Ovary (tissue), 9 donors: ENCODE data around the gene HSCB. TPM values are rescaled to one million over a fixed set of nuclear protein-coding genes. Genes with fewer than 3 reads are reported as not detected.
A peak's percentile ranks its signal among the peaks of the same experiment; 100 is the strongest.

Experiments
- DNase-seq, 5 donors: peaks; one replicate each; pipeline ENCODE4 v3.0.0-alpha.2; 2019 to 2020
- H3K27ac ChIP-seq, 2 donors: fragments of 200-600 bp; one replicate each; pipeline versions ENCODE4 v1.5.1 to v1.8.0; 2019 to 2022
- H3K27me3 ChIP-seq: fragments of 200-600 bp; one replicate; pipeline ENCODE4 v1.8.0; 2022
- H3K36me3 ChIP-seq: fragments of 200-600 bp; sonication (generic); one replicate; pipeline ENCODE4 v1.5.1; 2019
- H3K4me1 ChIP-seq: one replicate; pipeline ENCODE4 v1.8.1; 2013; ENCODE audit warnings: mild to moderate bottlenecking, moderate library complexity; ENCODE audit not compliant: insufficient read depth
- H3K4me3 ChIP-seq: fragments of 200-600 bp; sonication (generic); one replicate; pipeline ENCODE4 v1.5.1; 2017
- H3K9me3 ChIP-seq, 2 donors: fragments of 200-600 bp in 1 of 2; sonication (generic) in 1 of 2; one replicate each; pipeline versions ENCODE4 v1.5.1 to v1.8.1; 2013 to 2019; ENCODE audit warnings: mild to moderate bottlenecking in 1 of 2, moderate library complexity in 1 of 2
- EP300 ChIP-seq: sonication (generic); formaldehyde crosslinking; IDR thresholded peaks from one replicate; pipeline ENCODE4 v1.6.1; 2017; ENCODE audit warnings: antibody characterized with exemption
- POLR2A ChIP-seq: fragments of 450-650 bp; IDR thresholded peaks from one replicate; pipeline ENCODE4 v1.6.1; 2017; ENCODE audit warnings: antibody characterized with exemption, mild to moderate bottlenecking, moderate library complexity
- WGBS, 3 donors: extraction: QIAGEN DNeasy Blood & Tissue Kit in 1 of 3; methylation state at CpG; one replicate each; pipeline versions ENCODE4 v1.1.5 to v1.1.7; 2013 to 2017; 5-methylcytosine and 5-hydroxymethylcytosine counted together
- intact Hi-C, 4 donors: fragments of 100-400 bp; cut with DNase I; formaldehyde crosslinking; loops; one replicate each; pipeline versions ENCODE4 v1.11.0 to v1.15.1; 2022 to 2023
- polyA plus RNA-seq, 2 donors: library from polyadenylated mRNA; stranded (reverse); fragments of 200-250 nt in 1 of 2; fragments of 350-450 nt in 1 of 2; fragmentation: Illumina TruSeq in 1 of 2; extraction: RNeasy Lipid Tissue Mini Kit (QIAGEN cat#74804) in 1 of 2; gene quantifications; one replicate each; pipeline ENCODE4 v1.2.3, GENCODE V29; 2013 to 2014
- total RNA-seq, 7 donors: library from RNA; depleted of rRNA in 2 of 7; stranded (reverse); fragments of >200 nt in 2 of 7; fragmentation: NEBNext Ultra II Directional in 3 of 7; extraction: Animal tissue kit (Norgen Biotek cat#: 25700) in 3 of 7; gene quantifications; one replicate each; pipeline versions ENCODE4 v1.1.0 to v1.2.4, GENCODE V29; 2016 to 2023
- TF ChIP-seq, protein P1 (sequence below), 3 donors: fragments of 450-650 bp in 2 of 3; fragments of 200-600 bp in 1 of 3; IDR thresholded peaks; one replicate each; pipeline versions ENCODE4 v1.5.1 to v1.8.0; 2016 to 2022; ENCODE audit warnings: antibody characterized with exemption in 3 of 3, mild to moderate bottlenecking in 1 of 3
- donor health status: DM: no; HTN: no; CAD: no; lungs with moderate emphysema.
- donor health status: DM: no; HTN: no; CAD: no.
- donor health status: Bipolar disorder and iron deficiency.
- donor health status: DM: yes; HTN: yes; CAD: no.
- donor health status: DM: no; HTN: no; CAD: no.
- donor health status: DM: yes; HTN: yes; CAD: no.

The HSCB gene
- total and polyA plus RNA-seq, 9 donors = 14.9 to 70.6 (median 18.3) TPM

DNA sequence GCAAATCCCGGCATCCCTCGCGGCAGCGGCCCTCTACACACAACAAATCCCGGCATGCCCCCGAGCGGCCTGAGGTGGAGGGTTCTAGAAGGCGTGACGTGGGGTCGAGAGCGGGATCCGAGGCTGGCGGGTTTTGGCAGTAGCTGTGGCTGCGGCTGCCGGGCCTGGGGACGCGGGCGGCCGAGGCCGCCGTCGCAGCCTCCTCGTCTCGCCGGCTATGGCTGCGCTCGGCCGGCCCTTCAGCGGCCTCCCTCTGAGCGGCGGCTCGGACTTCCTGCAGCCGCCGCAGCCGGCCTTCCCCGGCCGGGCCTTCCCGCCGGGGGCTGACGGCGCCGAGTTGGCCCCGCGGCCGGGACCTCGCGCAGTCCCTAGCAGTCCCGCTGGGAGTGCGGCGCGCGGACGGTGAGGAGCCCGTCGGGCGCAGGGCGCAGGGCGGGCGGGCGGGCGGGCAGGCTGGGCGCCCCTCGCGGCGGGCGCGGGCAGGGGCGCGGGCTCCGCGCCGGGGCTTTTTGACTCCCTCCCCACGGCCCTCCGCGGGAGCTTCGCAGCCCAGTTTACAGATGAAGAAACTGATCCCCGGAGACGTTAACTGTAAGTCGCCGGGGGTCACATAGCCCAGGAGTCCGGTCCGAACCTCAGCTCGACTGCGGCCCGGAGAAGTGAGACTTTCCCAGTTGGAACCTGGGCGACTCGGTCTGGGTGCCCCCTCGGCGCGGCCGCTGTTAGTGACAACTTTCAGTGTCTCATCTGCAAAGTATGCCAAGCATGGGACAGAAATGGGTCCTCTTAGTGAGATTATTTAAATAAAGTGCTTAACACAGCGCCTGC lies 31.0 kb downstream of the HSCB start, which contains the start of gene CCDC117:
Gene CCDC117 (plus strand): TSS at position 63 of the 828 bp plus-strand sequence. CDS start 155 bp downstream, at position 218.
- WGBS, 3 donors = 0 to 1% (median 0%) methylated on average over 34 to 92 of the region's 92 CpGs
- peak within 1 kb of the TSS; percentile 99 for H3K27ac ChIP-seq
- peak within 1 kb of the TSS; percentile 84 for H3K4me3 ChIP-seq
- TF ChIP-seq EP300 (no peak), POLR2A (peak; percentile 78)
- TF ChIP-seq, protein P1, sequence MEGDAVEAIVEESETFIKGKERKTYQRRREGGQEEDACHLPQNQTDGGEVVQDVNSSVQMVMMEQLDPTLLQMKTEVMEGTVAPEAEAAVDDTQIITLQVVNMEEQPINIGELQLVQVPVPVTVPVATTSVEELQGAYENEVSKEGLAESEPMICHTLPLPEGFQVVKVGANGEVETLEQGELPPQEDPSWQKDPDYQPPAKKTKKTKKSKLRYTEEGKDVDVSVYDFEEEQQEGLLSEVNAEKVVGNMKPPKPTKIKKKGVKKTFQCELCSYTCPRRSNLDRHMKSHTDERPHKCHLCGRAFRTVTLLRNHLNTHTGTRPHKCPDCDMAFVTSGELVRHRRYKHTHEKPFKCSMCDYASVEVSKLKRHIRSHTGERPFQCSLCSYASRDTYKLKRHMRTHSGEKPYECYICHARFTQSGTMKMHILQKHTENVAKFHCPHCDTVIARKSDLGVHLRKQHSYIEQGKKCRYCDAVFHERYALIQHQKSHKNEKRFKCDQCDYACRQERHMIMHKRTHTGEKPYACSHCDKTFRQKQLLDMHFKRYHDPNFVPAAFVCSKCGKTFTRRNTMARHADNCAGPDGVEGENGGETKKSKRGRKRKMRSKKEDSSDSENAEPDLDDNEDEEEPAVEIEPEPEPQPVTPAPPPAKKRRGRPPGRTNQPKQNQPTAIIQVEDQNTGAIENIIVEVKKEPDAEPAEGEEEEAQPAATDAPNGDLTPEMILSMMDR (IDR thresholded peaks at IDR 0.05) = peak in 2 of 3 donors; percentile 48 to 61
- no peaks in the 10 kb centered on the region for H3K9me3 ChIP-seq
- peak; percentile 93 to 95 (median 94) for DNase-seq
- intact Hi-C loops = no loop called here
- H3K36me3 ChIP-seq = no peaks in the 10 kb centered on the region
- H3K4me1 ChIP-seq = no peaks in the 10 kb centered on the region
- no peaks in the 10 kb centered on the region for H3K27me3 ChIP-seq

DNA sequence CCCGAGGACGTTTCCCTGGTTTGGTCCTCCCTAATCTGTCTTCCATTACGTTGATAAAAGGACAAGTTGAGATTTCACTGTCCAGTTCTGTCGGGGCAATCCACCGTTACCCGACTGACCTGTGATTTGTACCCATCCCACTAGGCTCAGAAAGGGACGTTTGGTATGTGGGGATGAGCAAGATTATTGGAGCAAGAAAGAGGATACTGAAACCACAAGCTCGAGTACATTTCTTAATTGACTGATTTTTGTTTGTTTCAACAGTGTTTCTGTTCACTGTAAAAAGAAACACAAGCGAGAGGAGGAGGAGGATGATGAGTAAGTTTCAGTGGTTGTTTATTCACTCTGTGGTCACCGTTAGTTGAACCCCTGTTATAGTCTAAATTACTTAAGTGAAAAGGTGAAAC lies 31.6 kb downstream of the HSCB start:
- Histone ChIP-seq H3K36me3 (no peaks in the 10 kb centered on the region), H3K4me3 (peak overlapping the region; percentile 84), H3K27me3 (no peaks in the 10 kb centered on the region), H3K9me3 (no peaks in the 10 kb centered on the region), H3K27ac (peak overlapping the region; percentile 99), H3K4me1 (no peaks in the 10 kb centered on the region)
- intact Hi-C loops = no loop called here
- TF ChIP-seq, protein P1 (IDR thresholded peaks at IDR 0.05) = no peak
- no peak for DNase-seq
- 1 to 2% (median 1%) methylated on average over 10 of the region's 10 CpGs for WGBS, 3 donors

- TF ChIP-seq, protein P1 (IDR thresholded peaks at IDR 0.05) = no peak
- TF ChIP-seq POLR2A (no peak), EP300 (no peak)
- Histone ChIP-seq H3K27ac (no peak overlapping the region), H3K27me3 (no peaks in the 10 kb centered on the region), H3K9me3 (no peaks in the 10 kb centered on the region), H3K4me3 (no peak overlapping the region), H3K4me1 (no peaks in the 10 kb centered on the region), H3K36me3 (no peaks in the 10 kb centered on the region)
- 79 to 91% (median 81%) methylated on average over 1 of the region's 1 CpG for WGBS, 3 donors
- intact Hi-C loops = no loop called here
- DNase-seq = no peak
Measured at GRCh38 chr22:28774378-28774777, 32.5 kb downstream of the HSCB start.

- WGBS, 3 donors = 83 to 86% (median 86%) methylated on average over 5 of the region's 5 CpGs
- TF ChIP-seq EP300 (no peak), POLR2A (no peak)
- TF ChIP-seq, protein P1 (IDR thresholded peaks at IDR 0.05) = no peak
- intact Hi-C loops = no loop called here
Measured at GRCh38 chr22:28779833-28780232, 38.0 kb downstream of the HSCB start.

More at GRCh38 chr22:28779833-28780232, 38.0 kb downstream of the HSCB start:
- Histone ChIP-seq H3K4me3 (no peak overlapping the region), H3K4me1 (no peaks in the 10 kb centered on the region), H3K27ac (no peak overlapping the region), H3K27me3 (no peaks in the 10 kb centered on the region), H3K36me3 (no peaks in the 10 kb centered on the region), H3K9me3 (no peaks in the 10 kb centered on the region)
- no peak for DNase-seq
